Body of pancreas (tissue), 4 donors: Measurements from ENCODE around the gene RNF8. TPM values are rescaled to one million over a fixed set of nuclear protein-coding genes. Genes with fewer than 3 reads are reported as not detected.
"Not testable (repeated sequence)": the region's sequence is repeated elsewhere in the genome, so short reads cannot be mapped to it uniquely, and the experiment has no call there.

Experiments used
- ATAC-seq: fragments of 150-250 bp; one replicate; pipeline ENCODE4 v1.9.1; 2016
- DNase-seq, 4 donors: peaks; one replicate each; pipeline ENCODE4 v3.0.0-alpha.2; 2019
- H3K27ac ChIP-seq, 4 donors: fragments of 200-600 bp; sonication (generic); 1 replicate in 3 of 4; 2 replicates in 1 of 4; pipeline versions ENCODE4 v1.5.1 to v1.6.1; 2016 to 2019; ENCODE audit warnings: mild to moderate bottlenecking in 1 of 4, mixed read lengths in 1 of 4, moderate library complexity in 1 of 4
- H3K27me3 ChIP-seq, 2 donors: fragments of 200-600 bp; sonication (generic); one replicate each; pipeline ENCODE4 v1.6.0; 2016; ENCODE audit warnings: mild to moderate bottlenecking in 1 of 2
- H3K36me3 ChIP-seq, 2 donors: fragments of 200-600 bp; sonication (generic); replicated peaks in 1 of 2; 2 replicates each; pipeline ENCODE4 v1.5.1; 2016; ENCODE audit warnings: low read depth in 2 of 2; ENCODE audit not compliant: insufficient read depth in 1 of 2
- H3K4me1 ChIP-seq: fragments of 200-600 bp; sonication (generic); one replicate; pipeline ENCODE4 v1.6.0; 2016
- H3K4me3 ChIP-seq, 2 donors: fragments of 200-600 bp; sonication (generic); 1 replicate in 1 of 2; 2 replicates in 1 of 2; pipeline ENCODE4 v1.5.1; 2016 to 2019
- H3K9me3 ChIP-seq, 3 donors: fragments of 200-600 bp; sonication (generic); 1 replicate in 2 of 3; 2 replicates in 1 of 3; pipeline ENCODE4 v1.5.1; 2016
- POLR2A ChIP-seq, 3 donors: fragments of 450-650 bp; IDR thresholded peaks; one replicate each; pipeline ENCODE4 v1.6.1; 2016; ENCODE audit warnings: antibody characterized with exemption in 3 of 3, mild to moderate bottlenecking in 2 of 3
- WGBS, 2 donors: methylation state at CpG; one replicate each; pipeline ENCODE4 v1.1.5; 2017; 5-methylcytosine and 5-hydroxymethylcytosine counted together
- intact Hi-C: fragments of 100-400 bp; cut with DNase I; formaldehyde crosslinking; loops from one replicate; pipeline ENCODE4 v1.15.1; 2023
- total RNA-seq, 2 donors: library from RNA; depleted of rRNA; stranded (reverse); fragments of >200 nt; gene quantifications; one replicate each; pipeline ENCODE4 v1.1.0, GENCODE V29; 2016
- TF ChIP-seq, protein P1 (sequence below), 7 experiments: fragments of 450-650 bp in 4 of 7; fragments of 200-600 bp in 3 of 7; sonication (generic) in 3 of 7; IDR thresholded peaks; one replicate each; pipeline ENCODE4 v1.5.1; 2016 to 2019; ENCODE audit warnings: antibody characterized with exemption in 7 of 7

The RNF8 gene
- total RNA-seq, 2 donors from 2014 or later: 6.0 to 15.5 TPM

- Histone ChIP-seq H3K4me3 (no peak overlapping the region), H3K36me3 (no peaks in the 10 kb centered on the region), H3K27me3 (no peaks in the 10 kb centered on the region), H3K27ac (no peak overlapping the region), H3K9me3 (no peaks in the 10 kb centered on the region), H3K4me1 (no peaks in the 10 kb centered on the region)
- intact Hi-C loops: no loop called here
- no peak for DNase-seq
- TF ChIP-seq, protein P1, sequence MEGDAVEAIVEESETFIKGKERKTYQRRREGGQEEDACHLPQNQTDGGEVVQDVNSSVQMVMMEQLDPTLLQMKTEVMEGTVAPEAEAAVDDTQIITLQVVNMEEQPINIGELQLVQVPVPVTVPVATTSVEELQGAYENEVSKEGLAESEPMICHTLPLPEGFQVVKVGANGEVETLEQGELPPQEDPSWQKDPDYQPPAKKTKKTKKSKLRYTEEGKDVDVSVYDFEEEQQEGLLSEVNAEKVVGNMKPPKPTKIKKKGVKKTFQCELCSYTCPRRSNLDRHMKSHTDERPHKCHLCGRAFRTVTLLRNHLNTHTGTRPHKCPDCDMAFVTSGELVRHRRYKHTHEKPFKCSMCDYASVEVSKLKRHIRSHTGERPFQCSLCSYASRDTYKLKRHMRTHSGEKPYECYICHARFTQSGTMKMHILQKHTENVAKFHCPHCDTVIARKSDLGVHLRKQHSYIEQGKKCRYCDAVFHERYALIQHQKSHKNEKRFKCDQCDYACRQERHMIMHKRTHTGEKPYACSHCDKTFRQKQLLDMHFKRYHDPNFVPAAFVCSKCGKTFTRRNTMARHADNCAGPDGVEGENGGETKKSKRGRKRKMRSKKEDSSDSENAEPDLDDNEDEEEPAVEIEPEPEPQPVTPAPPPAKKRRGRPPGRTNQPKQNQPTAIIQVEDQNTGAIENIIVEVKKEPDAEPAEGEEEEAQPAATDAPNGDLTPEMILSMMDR (IDR thresholded peaks at IDR 0.05): no peak
- no peak for TF ChIP-seq POLR2A (IDR thresholded peaks at IDR 0.05)
- no peak for ATAC-seq
- WGBS, 2 donors: 52 to 55% methylated on average over 4 of the region's 4 CpGs
Measured at GRCh38 chr6:37324131-37325033, 29.4 kb upstream of the RNF8 start.

DNA sequence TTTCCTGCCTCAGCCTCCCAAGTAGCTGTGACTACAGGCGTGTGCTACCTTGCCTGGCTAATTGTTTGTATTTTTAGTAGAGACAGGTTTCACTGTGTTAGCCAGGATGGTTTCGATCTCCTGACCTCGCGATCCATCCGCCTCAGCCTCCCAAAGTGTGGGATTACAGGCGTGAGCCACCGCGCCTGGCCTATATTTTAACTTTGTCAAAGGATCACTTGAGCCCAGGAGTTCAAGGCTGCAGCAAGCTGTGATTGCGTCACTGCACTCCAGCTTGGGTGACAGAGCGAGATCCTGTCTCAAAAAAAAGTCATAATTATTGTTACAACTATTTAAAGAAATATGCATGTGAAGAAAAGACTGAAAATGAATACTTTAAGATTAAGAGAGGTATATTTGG, 23.4 kb upstream of the RNF8 start:
- H3K9me3 ChIP-seq, H3K27ac ChIP-seq, H3K27me3 ChIP-seq, H3K36me3 ChIP-seq, ATAC-seq, H3K4me1 ChIP-seq, DNase-seq, H3K4me3 ChIP-seq: not testable (repeated sequence)
- intact Hi-C loops: loop anchor here (10.0 kb wide), 1 partner anchor 1164 kb away; no protein-coding TSS in a partner anchor
- 93 to 96% methylated on average over 10 of the region's 10 CpGs for WGBS, 2 donors

- intact Hi-C loops: loop anchor here (10.0 kb wide), 1 partner anchor 1164 kb away; no protein-coding TSS in a partner anchor
- no peaks in the 10 kb centered on the region for H3K4me1 ChIP-seq
- H3K27ac ChIP-seq: no peak overlapping the region
- no peaks in the 10 kb centered on the region for H3K9me3 ChIP-seq
- H3K4me3 ChIP-seq: no peak overlapping the region
- 94 to 95% methylated on average over 13 of the region's 13 CpGs for WGBS, 2 donors
- no peak for ATAC-seq
- H3K27me3 ChIP-seq: no peaks in the 10 kb centered on the region
- peaks cover 8% of the 10 kb centered on the region in 2 donors for H3K36me3 ChIP-seq
- no peak for DNase-seq
- TF ChIP-seq POLR2A (IDR thresholded peaks at IDR 0.05): no peak
- TF ChIP-seq, protein P1 (IDR thresholded peaks at IDR 0.05): no peak
Measured at GRCh38 chr6:37331047-37331446, 22.7 kb upstream of the RNF8 start.

DNA sequence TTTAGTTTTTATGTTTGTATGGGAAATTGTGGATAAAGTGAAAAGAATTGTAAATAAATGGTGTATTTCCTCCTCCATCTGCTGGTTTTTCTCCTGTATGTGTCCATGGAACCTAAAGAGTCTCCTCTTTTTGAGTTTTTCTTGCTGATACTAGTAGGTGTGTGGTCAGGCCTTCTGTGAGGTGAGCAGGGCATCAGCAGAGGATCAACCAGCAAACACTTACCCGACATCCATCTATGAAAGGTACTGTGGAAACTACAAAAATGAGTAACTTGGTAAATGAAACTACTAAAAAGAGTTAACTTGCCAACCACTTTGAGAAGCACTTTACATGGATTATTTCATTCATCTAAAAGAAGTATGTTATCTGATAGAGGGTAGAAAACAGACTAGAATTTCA, 20.9 kb upstream of the RNF8 start:
- WGBS, 2 donors: 79 to 95% methylated on average over 1 of the region's 1 CpG
- ATAC-seq: no peak
- Histone ChIP-seq H3K4me3 (no peak overlapping the region), H3K4me1 (no peaks in the 10 kb centered on the region), H3K27ac (no peak overlapping the region), H3K9me3 (no peaks in the 10 kb centered on the region), H3K27me3 (no peaks in the 10 kb centered on the region), H3K36me3 (peaks cover 8% of the 10 kb centered on the region in 2 donors)
- intact Hi-C loops: loop anchor here (10.0 kb wide), 1 partner anchor 1162 kb away; no protein-coding TSS in a partner anchor
- TF ChIP-seq, protein P1 (IDR thresholded peaks at IDR 0.05): no peak
- TF ChIP-seq POLR2A (IDR thresholded peaks at IDR 0.05): no peak
- DNase-seq: no peak

DNA sequence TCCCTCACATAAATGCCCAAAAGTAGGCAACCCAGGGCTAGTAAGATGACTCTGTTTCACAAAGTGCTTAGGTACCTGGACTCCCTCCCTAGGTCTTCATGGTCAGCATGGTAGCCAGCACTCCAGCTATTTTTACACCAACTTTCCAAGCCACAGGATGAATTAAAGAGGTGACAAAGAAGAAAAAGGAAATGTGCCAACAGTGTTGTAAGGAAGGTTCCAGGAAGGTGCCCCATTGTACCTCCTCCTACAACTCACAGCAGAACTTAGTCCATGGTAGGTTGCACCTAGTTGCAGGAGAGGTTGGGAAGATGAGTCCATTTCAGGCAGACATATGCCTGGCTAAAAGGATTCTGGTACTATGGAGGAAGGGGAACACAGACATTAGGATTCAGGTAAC, 19.7 kb upstream of the RNF8 start:
- H3K27ac ChIP-seq: no peak overlapping the region
- H3K27me3 ChIP-seq: no peaks in the 10 kb centered on the region
- DNase-seq: no peak
- TF ChIP-seq, protein P1 (IDR thresholded peaks at IDR 0.05): no peak
- no peak for TF ChIP-seq POLR2A (IDR thresholded peaks at IDR 0.05)
- intact Hi-C loops: loop anchor here (10.0 kb wide), 1 partner anchor 1161 kb away; no protein-coding TSS in a partner anchor
- H3K4me3 ChIP-seq: no peak overlapping the region
- H3K9me3 ChIP-seq: no peaks in the 10 kb centered on the region
- no peaks in the 10 kb centered on the region for H3K4me1 ChIP-seq
- ATAC-seq: no peak
- peaks cover 8% of the 10 kb centered on the region in 2 donors for H3K36me3 ChIP-seq

DNA sequence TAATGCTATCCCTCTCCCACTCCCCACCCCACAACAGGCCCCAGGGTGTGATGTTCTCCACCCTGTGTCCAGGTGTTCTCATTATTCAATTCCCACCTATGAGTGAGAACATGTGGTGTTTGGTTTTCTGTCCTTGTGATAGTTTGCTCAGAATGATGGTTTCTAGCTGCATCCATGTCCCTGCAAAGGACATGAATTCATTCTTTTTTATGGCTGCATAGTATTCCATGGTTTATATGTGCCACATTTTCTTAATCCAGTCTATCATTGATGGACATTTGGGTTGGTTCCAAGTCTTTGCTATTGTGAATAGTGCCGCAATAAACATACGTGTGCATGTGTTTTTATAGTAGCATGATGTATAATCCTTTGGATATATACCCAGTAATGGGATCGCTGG, 15.5 kb upstream of the RNF8 start:
- WGBS, 2 donors: 95 to 99% methylated on average over 3 of the region's 3 CpGs
- DNase-seq, H3K4me3 ChIP-seq, H3K27me3 ChIP-seq, H3K36me3 ChIP-seq, H3K4me1 ChIP-seq, ATAC-seq, H3K9me3 ChIP-seq, H3K27ac ChIP-seq: not testable (repeated sequence)
- intact Hi-C loops: loop anchor here (10.0 kb wide), 1 partner anchor 1156 kb away; no protein-coding TSS in a partner anchor
